Liver (tissue), 9 donors: ENCODE data around the gene TSPAN16. TPM values are rescaled to one million over a fixed set of nuclear protein-coding genes. Genes with fewer than 3 reads are reported as not detected.

Source experiments
- DNase-seq: peaks from one replicate; pipeline ENCODE4 v3.0.0-alpha.2; 2017; ENCODE audit warnings: low spot score
- H3K27ac ChIP-seq, 2 donors: one replicate each; pipeline ENCODE4 v1.7.0; 2013; ENCODE audit warnings: inconsistent platforms in 2 of 2, low read length in 2 of 2, control low read depth in 1 of 2, low read depth in 1 of 2, mild to moderate bottlenecking in 1 of 2
- H3K27me3 ChIP-seq, 4 donors: one replicate each; pipeline versions ENCODE4 v1.6.1 to v1.7.0; 2013; ENCODE audit warnings: low read length in 3 of 4, inconsistent platforms in 1 of 4, mild to moderate bottlenecking in 1 of 4, moderate library complexity in 1 of 4; ENCODE audit not compliant: control insufficient read depth in 4 of 4, insufficient read depth in 4 of 4
- H3K36me3 ChIP-seq, 4 donors: one replicate each; pipeline versions ENCODE4 v1.6.1 to v1.7.0; 2013; ENCODE audit warnings: low read length in 3 of 4, mild to moderate bottlenecking in 3 of 4, low read depth in 1 of 4, moderate library complexity in 1 of 4; ENCODE audit not compliant: control insufficient read depth in 4 of 4, insufficient read depth in 3 of 4
- H3K4me1 ChIP-seq, 4 donors: one replicate each; pipeline versions ENCODE4 v1.6.1 to v1.7.0; 2013; ENCODE audit warnings: low read length in 3 of 4, mild to moderate bottlenecking in 3 of 4, moderate library complexity in 1 of 4; ENCODE audit not compliant: control insufficient read depth in 4 of 4, insufficient read depth in 4 of 4
- H3K4me3 ChIP-seq, 3 donors: one replicate each; pipeline versions ENCODE4 v1.6.1 to v1.7.0; 2013; ENCODE audit warnings: low read length in 3 of 3, control low read depth in 1 of 3, low read depth in 1 of 3, mild to moderate bottlenecking in 1 of 3
- H3K9ac ChIP-seq, 2 donors: one replicate each; pipeline ENCODE4 v1.7.0; 2013; ENCODE audit warnings: low read length in 2 of 2, mild to moderate bottlenecking in 2 of 2, moderate library complexity in 2 of 2, control low read depth in 1 of 2, low read depth in 1 of 2
- H3K9me3 ChIP-seq, 4 donors: one replicate each; pipeline versions ENCODE4 v1.6.1 to v1.7.0; 2013; ENCODE audit warnings: low read length in 3 of 4; ENCODE audit not compliant: control insufficient read depth in 4 of 4
- ATF3 ChIP-seq: IDR thresholded peaks from 2 replicates; pipeline ENCODE4 v1.6.1; 2016; ENCODE audit warnings: antibody characterized with exemption
- CTCF ChIP-seq: fragments of 150-350 bp; IDR thresholded peaks from 2 replicates; pipeline ENCODE4 v1.5.1; 2017; ENCODE audit warnings: improper control_type of control experiment, low read depth, low read length; ENCODE audit not compliant: missing input control
- EGR1 ChIP-seq, 2 donors: IDR thresholded peaks; 2 replicates each; pipeline ENCODE4 v1.6.1; 2016 to 2018; ENCODE audit warnings: antibody characterized with exemption in 2 of 2, low read depth in 2 of 2
- FOXA2 ChIP-seq: IDR thresholded peaks from 2 replicates; pipeline ENCODE4 v1.6.1; 2016; ENCODE audit warnings: antibody characterized with exemption
- GABPA ChIP-seq, 2 donors: IDR thresholded peaks in 1 of 2; conservative IDR thresholded peaks in 1 of 2; 2 replicates each; pipeline ENCODE4 v1.6.1; 2016; ENCODE audit warnings: antibody characterized with exemption in 2 of 2, mild to moderate bottlenecking in 1 of 2, moderate library complexity in 1 of 2
- HNF4A ChIP-seq, 2 donors: conservative IDR thresholded peaks; 2 replicates each; pipeline ENCODE4 v1.6.1; 2016; ENCODE audit warnings: antibody characterized with exemption in 2 of 2, mild to moderate bottlenecking in 2 of 2
- HNF4G ChIP-seq: IDR thresholded peaks from 2 replicates; pipeline ENCODE4 v1.6.1; 2016; ENCODE audit warnings: antibody characterized with exemption
- JUND ChIP-seq, 2 donors: IDR thresholded peaks; 2 replicates each; pipeline ENCODE4 v1.6.1; 2016; ENCODE audit warnings: antibody characterized with exemption in 2 of 2
- NR2F2 ChIP-seq: IDR thresholded peaks from 2 replicates; pipeline ENCODE4 v1.6.1; 2016; ENCODE audit warnings: antibody characterized with exemption
- RXRA ChIP-seq, 2 donors: IDR thresholded peaks; 2 replicates each; pipeline ENCODE4 v1.6.1; 2017 to 2018; ENCODE audit warnings: antibody characterized with exemption in 2 of 2, mild to moderate bottlenecking in 1 of 2
- SP1 ChIP-seq: IDR thresholded peaks from 2 replicates; pipeline ENCODE4 v1.6.1; 2018; ENCODE audit warnings: antibody characterized with exemption, mild to moderate bottlenecking
- TAF1 ChIP-seq: conservative IDR thresholded peaks from 2 replicates; pipeline ENCODE4 v1.6.1; 2016; ENCODE audit warnings: antibody characterized with exemption, mild to moderate bottlenecking
- whole genome bisulfite sequencing: extraction: QIAGEN DNeasy Blood & Tissue Kit; methylation state at CpG from one replicate; pipeline ENCODE4 v1.1.7; 2013; 5-methylcytosine and 5-hydroxymethylcytosine counted together
- polyA plus RNA-seq, 2 donors: library from polyadenylated mRNA; stranded (reverse) in 1 of 2; unstranded in 1 of 2; fragments of 200-250 nt in 1 of 2; fragments of >200 nt in 1 of 2; fragmentation: Nextera tagmentation in 1 of 2; extraction: Ambion mirVana in 1 of 2; gene quantifications; one replicate each; pipeline versions ENCODE4 v1.2.1 to v1.2.3, GENCODE V29; 2013 to 2015
- total RNA-seq, 2 donors: library from RNA; depleted of rRNA; stranded (reverse); fragments of >200 nt; gene quantifications; one replicate each; pipeline ENCODE4 v1.2.3, GENCODE V29; 2014
- TF ChIP-seq, protein P1 (sequence below): IDR thresholded peaks from 2 replicates; pipeline ENCODE4 v1.6.1; 2016; ENCODE audit warnings: antibody characterized with exemption
- TF ChIP-seq, protein P2 (sequence below): IDR thresholded peaks from 2 replicates; pipeline ENCODE4 v1.6.1; 2016; ENCODE audit warnings: antibody characterized with exemption, mild to moderate bottlenecking
- donor health status: healthy.
- donor health status: healthy.
- donor health status: healthy.
- donor health status: healthy.
- donor health status: healthy.

TSPAN16 gene
- total and polyA plus RNA-seq, 4 donors, result not detected

DNA sequence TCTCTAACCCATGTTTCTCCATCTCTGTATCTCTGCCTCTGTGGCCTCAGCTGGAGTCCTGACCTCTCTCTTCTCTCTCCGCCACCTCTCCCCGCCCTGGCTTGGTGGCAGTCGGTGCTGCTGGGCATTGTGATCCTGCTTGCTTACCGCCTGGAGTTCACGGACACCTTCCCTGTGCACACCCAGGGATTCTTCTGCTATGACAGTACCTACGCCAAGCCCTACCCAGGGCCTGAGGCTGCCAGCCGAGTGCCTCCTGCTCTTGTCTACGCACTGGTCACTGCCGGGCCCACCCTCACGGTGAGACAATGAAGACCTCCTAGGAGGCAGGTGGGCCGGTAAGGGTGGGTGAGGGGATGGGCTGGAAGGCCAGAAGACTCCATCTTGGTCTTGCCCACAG lies 63.5 kb downstream of the TSPAN16 start:
- no peak overlapping the region for H3K4me3 ChIP-seq
- H3K27ac ChIP-seq, result no peak overlapping the region
- no peak for DNase-seq
- no peaks in the 10 kb centered on the region for H3K27me3 ChIP-seq
- H3K9me3 ChIP-seq, result no peaks in the 10 kb centered on the region
- peaks cover 0 to 18% (median 6%) of the 10 kb centered on the region in 4 donors for H3K4me1 ChIP-seq
- H3K36me3 ChIP-seq, result peaks cover 0 to 5% (median 2%) of the 10 kb centered on the region in 4 donors
- H3K9ac ChIP-seq, result no peak overlapping the region
- 92% methylated on average over 11 of the region's 11 CpGs for WGBS
- TF ChIP-seq CTCF, result no peak
- TF ChIP-seq FOXA2, result no peak
- TF ChIP-seq HNF4A (conservative IDR thresholded peaks at IDR 0.05), result no peak
- TF ChIP-seq JUND (IDR thresholded peaks at IDR 0.05), result no peak
- TF ChIP-seq GABPA (IDR thresholded peaks at IDR 0.05 in 1 of 2, conservative IDR thresholded peaks at IDR 0.05 in 1 of 2), result no peak
- TF ChIP-seq HNF4G, result no peak
- TF ChIP-seq, protein P1, sequence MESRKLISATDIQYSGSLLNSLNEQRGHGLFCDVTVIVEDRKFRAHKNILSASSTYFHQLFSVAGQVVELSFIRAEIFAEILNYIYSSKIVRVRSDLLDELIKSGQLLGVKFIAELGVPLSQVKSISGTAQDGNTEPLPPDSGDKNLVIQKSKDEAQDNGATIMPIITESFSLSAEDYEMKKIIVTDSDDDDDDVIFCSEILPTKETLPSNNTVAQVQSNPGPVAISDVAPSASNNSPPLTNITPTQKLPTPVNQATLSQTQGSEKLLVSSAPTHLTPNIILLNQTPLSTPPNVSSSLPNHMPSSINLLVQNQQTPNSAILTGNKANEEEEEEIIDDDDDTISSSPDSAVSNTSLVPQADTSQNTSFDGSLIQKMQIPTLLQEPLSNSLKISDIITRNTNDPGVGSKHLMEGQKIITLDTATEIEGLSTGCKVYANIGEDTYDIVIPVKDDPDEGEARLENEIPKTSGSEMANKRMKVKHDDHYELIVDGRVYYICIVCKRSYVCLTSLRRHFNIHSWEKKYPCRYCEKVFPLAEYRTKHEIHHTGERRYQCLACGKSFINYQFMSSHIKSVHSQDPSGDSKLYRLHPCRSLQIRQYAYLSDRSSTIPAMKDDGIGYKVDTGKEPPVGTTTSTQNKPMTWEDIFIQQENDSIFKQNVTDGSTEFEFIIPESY, result no peak
- TF ChIP-seq ATF3, result no peak
- no peak for TF ChIP-seq TAF1
- no peak for TF ChIP-seq EGR1 (IDR thresholded peaks at IDR 0.05; ENCODE audit: low read depth in 2 of 2)
- TF ChIP-seq NR2F2, result no peak

- no peaks in the 10 kb centered on the region for H3K9me3 ChIP-seq
- peaks cover 3 to 16% (median 9%) of the 10 kb centered on the region in 4 donors for H3K4me1 ChIP-seq
- WGBS, result 43% methylated on average over 43 of the region's 43 CpGs
- peaks cover 1 to 13% (median 4%) of the 10 kb centered on the region in 4 donors for H3K36me3 ChIP-seq
- DNase-seq, result peak; percentile 88
- H3K27me3 ChIP-seq, result no peaks in the 10 kb centered on the region
- TF ChIP-seq RXRA (IDR thresholded peaks at IDR 0.05) (peak in 1 of 2 donors; percentile 51), SP1 (peak; percentile 55), ATF3 (no peak)
- TF ChIP-seq, protein P2, sequence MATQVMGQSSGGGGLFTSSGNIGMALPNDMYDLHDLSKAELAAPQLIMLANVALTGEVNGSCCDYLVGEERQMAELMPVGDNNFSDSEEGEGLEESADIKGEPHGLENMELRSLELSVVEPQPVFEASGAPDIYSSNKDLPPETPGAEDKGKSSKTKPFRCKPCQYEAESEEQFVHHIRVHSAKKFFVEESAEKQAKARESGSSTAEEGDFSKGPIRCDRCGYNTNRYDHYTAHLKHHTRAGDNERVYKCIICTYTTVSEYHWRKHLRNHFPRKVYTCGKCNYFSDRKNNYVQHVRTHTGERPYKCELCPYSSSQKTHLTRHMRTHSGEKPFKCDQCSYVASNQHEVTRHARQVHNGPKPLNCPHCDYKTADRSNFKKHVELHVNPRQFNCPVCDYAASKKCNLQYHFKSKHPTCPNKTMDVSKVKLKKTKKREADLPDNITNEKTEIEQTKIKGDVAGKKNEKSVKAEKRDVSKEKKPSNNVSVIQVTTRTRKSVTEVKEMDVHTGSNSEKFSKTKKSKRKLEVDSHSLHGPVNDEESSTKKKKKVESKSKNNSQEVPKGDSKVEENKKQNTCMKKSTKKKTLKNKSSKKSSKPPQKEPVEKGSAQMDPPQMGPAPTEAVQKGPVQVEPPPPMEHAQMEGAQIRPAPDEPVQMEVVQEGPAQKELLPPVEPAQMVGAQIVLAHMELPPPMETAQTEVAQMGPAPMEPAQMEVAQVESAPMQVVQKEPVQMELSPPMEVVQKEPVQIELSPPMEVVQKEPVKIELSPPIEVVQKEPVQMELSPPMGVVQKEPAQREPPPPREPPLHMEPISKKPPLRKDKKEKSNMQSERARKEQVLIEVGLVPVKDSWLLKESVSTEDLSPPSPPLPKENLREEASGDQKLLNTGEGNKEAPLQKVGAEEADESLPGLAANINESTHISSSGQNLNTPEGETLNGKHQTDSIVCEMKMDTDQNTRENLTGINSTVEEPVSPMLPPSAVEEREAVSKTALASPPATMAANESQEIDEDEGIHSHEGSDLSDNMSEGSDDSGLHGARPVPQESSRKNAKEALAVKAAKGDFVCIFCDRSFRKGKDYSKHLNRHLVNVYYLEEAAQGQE, result peak; percentile 88
- H3K27ac ChIP-seq, result no peak overlapping the region
- no peak overlapping the region for H3K9ac ChIP-seq
- H3K4me3 ChIP-seq, result no peak overlapping the region
These were observed 65.2 kb downstream of the TSPAN16 start for GRCh38 chr19:11361037-11361770.
